Measurements from ENCODE around the gene C2CD4D.

GRCh38 chr1:151867765-151868411, 28.3 kb upstream of the C2CD4D start:
- TF ChIP-seq CTCF (IDR thresholded peaks at IDR 0.05): no peak
- TF ChIP-seq POLR2A (IDR thresholded peaks at IDR 0.05): no peak
